ENCODE results near the gene DTYMK. TPM values are rescaled to one million over a fixed set of nuclear protein-coding genes. Genes with fewer than 3 reads are reported as not detected.
A peak's percentile ranks its signal among the peaks of the same experiment; 100 is the strongest.

DTYMK gene
- total and polyA plus RNA-seq, 12 donors = 6.4 to 18.5 (median 9.4) TPM

GRCh38 chr2:241720560-241720959 is 33.9 kb upstream of the DTYMK start:
- DNase-seq = no peak
- intact Hi-C loops (cut with DNase I) = loop anchor here in 1 of 10 donors (10.0 kb wide), 1 partner anchor 154 kb away; no protein-coding TSS in a partner anchor
- Histone ChIP-seq H3K9me3 (peaks cover 0 to 10% (median 0%) of the 10 kb centered on the region in 11 donors), H3K4me3 (no peak overlapping the region), H3K36me3 (peaks cover 0 to 98% (median 27%) of the 10 kb centered on the region in 9 donors), H3K4me1 (no peaks in the 10 kb centered on the region), H3K27me3 (no peaks in the 10 kb centered on the region), H3K27ac (no peak overlapping the region)
- peak in 1 of 8 donors; percentile 12 for ATAC-seq
- 89 to 93% methylated on average over 15 of the region's 15 CpGs for WGBS, 2 donors
- no peak for TF ChIP-seq CTCF (IDR thresholded peaks at IDR 0.05)

GRCh38 chr2:241720099-241720498 is 33.5 kb upstream of the DTYMK start:
- no peaks in the 10 kb centered on the region for H3K4me1 ChIP-seq
- DNase-seq = no peak
- no peak for TF ChIP-seq CTCF (IDR thresholded peaks at IDR 0.05)
- peaks cover 0 to 98% (median 27%) of the 10 kb centered on the region in 9 donors for H3K36me3 ChIP-seq
- H3K27me3 ChIP-seq = no peaks in the 10 kb centered on the region
- H3K9me3 ChIP-seq = peaks cover 0 to 10% (median 0%) of the 10 kb centered on the region in 11 donors
- WGBS, 2 donors = 95 to 96% methylated on average over 19 of the region's 19 CpGs
- no peak overlapping the region for H3K4me3 ChIP-seq
- intact Hi-C loops (cut with DNase I) = loop anchor here in 1 of 10 donors (10.0 kb wide), 1 partner anchor 155 kb away; no protein-coding TSS in a partner anchor
- no peak overlapping the region for H3K27ac ChIP-seq
- ATAC-seq = peak in 2 of 8 donors; percentile 11 to 25

- 95 to 96% methylated on average over 16 of the region's 16 CpGs for WGBS, 2 donors
- H3K27ac ChIP-seq = no peak overlapping the region
- no peaks in the 10 kb centered on the region for H3K27me3 ChIP-seq
- intact Hi-C loops (cut with DNase I) = no loop called here
- no peak for TF ChIP-seq CTCF (IDR thresholded peaks at IDR 0.05)
- H3K4me3 ChIP-seq = no peak overlapping the region
- peaks cover 0 to 98% (median 34%) of the 10 kb centered on the region in 9 donors for H3K36me3 ChIP-seq
- DNase-seq (no peak), ATAC-seq (no peak)
- H3K4me1 ChIP-seq = no peaks in the 10 kb centered on the region
- H3K9me3 ChIP-seq = peaks cover 0 to 10% (median 0%) of the 10 kb centered on the region in 11 donors
These were observed 32.5 kb upstream of the DTYMK start for GRCh38 chr2:241719093-241719492.

GRCh38 chr2:241708879-241709278 is 22.3 kb upstream of the DTYMK start:
- no peak overlapping the region for H3K27ac ChIP-seq
- peaks cover 0 to 100% (median 74%) of the 10 kb centered on the region in 9 donors for H3K36me3 ChIP-seq
- H3K4me1 ChIP-seq = peaks cover 0 to 1% (median 0%) of the 10 kb centered on the region in 9 donors
- DNase-seq (no peak), ATAC-seq (peak in 1 of 8 donors; percentile 10)
- WGBS, 2 donors = 81 to 85% methylated on average over 10 of the region's 10 CpGs
- no peak overlapping the region for H3K4me3 ChIP-seq
- intact Hi-C loops (cut with DNase I) = no loop called here
- peaks cover 0 to 15% (median 0%) of the 10 kb centered on the region in 11 donors for H3K9me3 ChIP-seq
- H3K27me3 ChIP-seq = no peaks in the 10 kb centered on the region
- TF ChIP-seq CTCF (IDR thresholded peaks at IDR 0.05) = no peak

All from heart right ventricle (tissue), 16 donors.